ENCODE data around the gene SPON1.

- no peak for TF ChIP-seq CTCF (IDR thresholded peaks at IDR 0.05)
- TF ChIP-seq POLR2A (IDR thresholded peaks at IDR 0.05): no peak
Observed at GRCh38 chr11:14290422-14290821, 327.9 kb downstream of the SPON1 start.

Measured in heart left ventricle (tissue), 13 donors.